ENCODE data around the gene MEOX1. TPM values are rescaled to one million over a fixed set of nuclear protein-coding genes. Genes with fewer than 3 reads are reported as not detected.

Gene MEOX1
- total RNA-seq, 6 experiments from 2014 or later, result not detected

DNA sequence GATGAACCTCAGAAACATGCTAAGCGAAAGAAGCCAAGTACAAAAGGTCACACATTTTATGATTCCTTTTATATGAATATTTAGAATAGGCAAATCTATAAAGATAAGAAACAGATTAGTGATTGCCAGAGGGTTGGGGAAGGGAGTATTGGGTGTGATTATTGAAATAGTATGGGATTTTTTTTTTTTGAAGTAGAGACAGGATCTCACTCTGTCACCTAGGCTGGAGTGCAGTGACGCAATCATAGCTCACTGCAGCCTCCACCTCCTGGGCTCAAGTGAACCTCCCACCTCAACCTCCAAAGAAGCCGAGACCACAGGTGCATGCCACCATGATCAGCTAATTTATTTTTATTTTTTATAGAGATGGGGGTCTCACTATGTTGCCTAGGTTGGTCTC, 35.7 kb downstream of the MEOX1 start:
- H3K27me3 Mint-ChIP-seq (ENCODE audit: insufficient read depth), result peaks cover 29% of the 10 kb centered on the region
- DNase-seq, result no peak

DNA sequence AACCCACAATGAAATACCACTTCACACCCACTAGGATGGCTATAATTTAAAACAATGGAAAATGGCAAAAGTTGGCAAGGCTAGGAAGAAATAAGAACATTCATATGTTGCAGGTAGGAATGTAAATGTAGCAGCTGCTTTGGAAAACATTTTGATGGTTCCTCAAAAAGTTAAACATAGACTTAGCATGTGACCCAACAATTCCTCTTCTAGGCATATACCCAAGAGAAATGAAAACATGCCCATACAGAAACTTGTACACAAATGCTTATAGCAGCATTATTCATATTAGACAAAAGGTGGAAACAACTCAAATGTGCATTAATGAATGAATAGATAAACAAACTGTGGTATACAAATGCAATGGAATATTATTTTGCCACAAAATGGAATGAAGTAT, 36.1 kb downstream of the MEOX1 start:
- peaks cover 30% of the 10 kb centered on the region for H3K27me3 Mint-ChIP-seq (ENCODE audit: insufficient read depth)

More for the DNA sequence above, 35.7 kb downstream of the MEOX1 start:
- TF ChIP-seq, protein P1, sequence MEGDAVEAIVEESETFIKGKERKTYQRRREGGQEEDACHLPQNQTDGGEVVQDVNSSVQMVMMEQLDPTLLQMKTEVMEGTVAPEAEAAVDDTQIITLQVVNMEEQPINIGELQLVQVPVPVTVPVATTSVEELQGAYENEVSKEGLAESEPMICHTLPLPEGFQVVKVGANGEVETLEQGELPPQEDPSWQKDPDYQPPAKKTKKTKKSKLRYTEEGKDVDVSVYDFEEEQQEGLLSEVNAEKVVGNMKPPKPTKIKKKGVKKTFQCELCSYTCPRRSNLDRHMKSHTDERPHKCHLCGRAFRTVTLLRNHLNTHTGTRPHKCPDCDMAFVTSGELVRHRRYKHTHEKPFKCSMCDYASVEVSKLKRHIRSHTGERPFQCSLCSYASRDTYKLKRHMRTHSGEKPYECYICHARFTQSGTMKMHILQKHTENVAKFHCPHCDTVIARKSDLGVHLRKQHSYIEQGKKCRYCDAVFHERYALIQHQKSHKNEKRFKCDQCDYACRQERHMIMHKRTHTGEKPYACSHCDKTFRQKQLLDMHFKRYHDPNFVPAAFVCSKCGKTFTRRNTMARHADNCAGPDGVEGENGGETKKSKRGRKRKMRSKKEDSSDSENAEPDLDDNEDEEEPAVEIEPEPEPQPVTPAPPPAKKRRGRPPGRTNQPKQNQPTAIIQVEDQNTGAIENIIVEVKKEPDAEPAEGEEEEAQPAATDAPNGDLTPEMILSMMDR (IDR thresholded peaks at IDR 0.05), result no peak
- Mint-ChIP-seq H3K9me3 (no peaks in the 10 kb centered on the region), H3K36me3 (ENCODE audit: low read depth) (no peaks in the 10 kb centered on the region), H3K4me1 (ENCODE audit: low read depth) (peaks cover 6% of the 10 kb centered on the region; the same call in 1 of the 2 replicates), H3K27ac (no peak overlapping the region), H3K4me3 (no peak overlapping the region)

DNA sequence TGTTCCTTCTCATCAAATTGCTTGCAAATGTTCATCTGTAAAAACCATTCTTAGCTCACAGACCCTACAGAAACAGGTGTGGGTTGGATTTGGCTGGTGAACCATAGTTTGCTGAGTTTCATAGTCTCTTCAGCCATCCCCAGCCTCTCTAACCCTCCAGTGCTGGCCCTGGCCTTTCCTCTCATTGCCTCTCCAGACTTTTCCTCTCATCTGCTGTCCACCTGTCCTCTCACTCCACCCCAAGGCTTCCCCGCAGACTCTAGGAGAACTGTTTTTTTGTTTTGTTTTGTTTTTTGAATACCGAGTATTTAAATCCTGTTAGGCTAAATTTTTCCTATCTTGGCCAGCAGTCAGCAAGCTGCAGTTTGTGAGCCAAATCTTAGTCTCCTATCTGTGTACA, 41.1 kb downstream of the MEOX1 start:
- no peaks in the 10 kb centered on the region for H3K36me3 Mint-ChIP-seq (ENCODE audit: low read depth)
- H3K4me1 Mint-ChIP-seq (ENCODE audit: low read depth), result peaks cover 2% of the 10 kb centered on the region
- H3K27me3 Mint-ChIP-seq (ENCODE audit: insufficient read depth), result peaks cover 33% of the 10 kb centered on the region

More for the DNA sequence above, 36.1 kb downstream of the MEOX1 start:
- Mint-ChIP-seq H3K36me3 (ENCODE audit: low read depth) (no peaks in the 10 kb centered on the region), H3K4me1 (ENCODE audit: low read depth) (peaks cover 6% of the 10 kb centered on the region; the same call in 1 of the 2 replicates), H3K27ac (no peak overlapping the region), H3K9me3 (no peaks in the 10 kb centered on the region), H3K4me3 (no peak overlapping the region)
- TF ChIP-seq, protein P1 (IDR thresholded peaks at IDR 0.05), result no peak
- DNase-seq, result no peak

GRCh38 chr17:43620147-43620546, 41.6 kb downstream of the MEOX1 start:
- no peak for DNase-seq
- Mint-ChIP-seq H3K4me3 (no peak overlapping the region), H3K27ac (no peak overlapping the region), H3K36me3 (ENCODE audit: low read depth) (no peaks in the 10 kb centered on the region), H3K9me3 (no peaks in the 10 kb centered on the region), H3K27me3 (ENCODE audit: insufficient read depth) (peaks cover 30% of the 10 kb centered on the region), H3K4me1 (ENCODE audit: low read depth) (peaks cover 6% of the 10 kb centered on the region)
- TF ChIP-seq, protein P1 (IDR thresholded peaks at IDR 0.05), result no peak

More for the DNA sequence above, 41.1 kb downstream of the MEOX1 start:
- H3K4me3 Mint-ChIP-seq, result no peak overlapping the region
- no peak for DNase-seq
- TF ChIP-seq, protein P1 (IDR thresholded peaks at IDR 0.05), result no peak
- no peak overlapping the region for H3K27ac Mint-ChIP-seq
- no peaks in the 10 kb centered on the region for H3K9me3 Mint-ChIP-seq

DNA sequence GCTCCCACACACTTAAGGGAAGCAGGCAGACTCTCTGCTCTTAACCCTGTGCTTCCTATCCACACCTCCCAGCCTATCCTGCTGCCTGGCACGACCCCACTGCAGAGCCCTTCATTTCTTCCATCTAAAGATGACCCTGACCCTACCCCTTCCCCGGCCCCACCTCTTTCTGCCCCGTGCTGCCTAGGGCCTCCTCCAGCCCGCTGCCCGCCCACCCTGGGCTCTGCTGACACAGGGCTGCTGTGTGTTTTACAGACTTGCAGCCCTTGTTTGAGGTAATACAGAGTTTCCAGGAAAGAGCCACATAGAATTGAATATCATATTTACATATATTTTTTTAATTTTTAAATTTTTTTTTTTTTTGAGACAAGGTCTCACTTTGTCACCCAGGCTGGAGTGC, 42.0 kb downstream of the MEOX1 start:
- no peak overlapping the region for H3K4me3 Mint-ChIP-seq
- no peak overlapping the region for H3K27ac Mint-ChIP-seq
- H3K9me3 Mint-ChIP-seq, result no peaks in the 10 kb centered on the region
- H3K27me3 Mint-ChIP-seq (ENCODE audit: insufficient read depth), result peaks cover 26% of the 10 kb centered on the region
- peaks cover 11% of the 10 kb centered on the region for H3K4me1 Mint-ChIP-seq (ENCODE audit: low read depth)
- H3K36me3 Mint-ChIP-seq (ENCODE audit: low read depth), result no peaks in the 10 kb centered on the region
- TF ChIP-seq, protein P1 (IDR thresholded peaks at IDR 0.05), result no peak
- DNase-seq, result no peak

GRCh38 chr17:43618276-43618675, 43.4 kb downstream of the MEOX1 start:
- Mint-ChIP-seq H3K36me3 (ENCODE audit: low read depth) (no peaks in the 10 kb centered on the region), H3K9me3 (no peaks in the 10 kb centered on the region), H3K4me3 (no peak overlapping the region), H3K27ac (no peak overlapping the region), H3K4me1 (ENCODE audit: low read depth) (peaks cover 14% of the 10 kb centered on the region), H3K27me3 (ENCODE audit: insufficient read depth) (peaks cover 24% of the 10 kb centered on the region)
- DNase-seq, result no peak
- TF ChIP-seq, protein P1 (IDR thresholded peaks at IDR 0.05), result no peak

Data from HFFc6 (cell line).